Stimulated activated CD4-positive, alpha-beta T cell treated with anti-CD3 and anti-CD28 coated beads, Interleukin-4, amount 100 ng/mL, for 1 hour (primary cell): Measurements from ENCODE around the gene SBF2.
"Not testable (repeated sequence)": the region's sequence is repeated elsewhere in the genome, so short reads cannot be mapped to it uniquely, and the experiment has no call there.

ENCODE experiments used
- DNase-seq: peaks from one replicate; pipeline ENCODE4 v3.0.0-alpha.2; 2020

SBF2 gene

DNA sequence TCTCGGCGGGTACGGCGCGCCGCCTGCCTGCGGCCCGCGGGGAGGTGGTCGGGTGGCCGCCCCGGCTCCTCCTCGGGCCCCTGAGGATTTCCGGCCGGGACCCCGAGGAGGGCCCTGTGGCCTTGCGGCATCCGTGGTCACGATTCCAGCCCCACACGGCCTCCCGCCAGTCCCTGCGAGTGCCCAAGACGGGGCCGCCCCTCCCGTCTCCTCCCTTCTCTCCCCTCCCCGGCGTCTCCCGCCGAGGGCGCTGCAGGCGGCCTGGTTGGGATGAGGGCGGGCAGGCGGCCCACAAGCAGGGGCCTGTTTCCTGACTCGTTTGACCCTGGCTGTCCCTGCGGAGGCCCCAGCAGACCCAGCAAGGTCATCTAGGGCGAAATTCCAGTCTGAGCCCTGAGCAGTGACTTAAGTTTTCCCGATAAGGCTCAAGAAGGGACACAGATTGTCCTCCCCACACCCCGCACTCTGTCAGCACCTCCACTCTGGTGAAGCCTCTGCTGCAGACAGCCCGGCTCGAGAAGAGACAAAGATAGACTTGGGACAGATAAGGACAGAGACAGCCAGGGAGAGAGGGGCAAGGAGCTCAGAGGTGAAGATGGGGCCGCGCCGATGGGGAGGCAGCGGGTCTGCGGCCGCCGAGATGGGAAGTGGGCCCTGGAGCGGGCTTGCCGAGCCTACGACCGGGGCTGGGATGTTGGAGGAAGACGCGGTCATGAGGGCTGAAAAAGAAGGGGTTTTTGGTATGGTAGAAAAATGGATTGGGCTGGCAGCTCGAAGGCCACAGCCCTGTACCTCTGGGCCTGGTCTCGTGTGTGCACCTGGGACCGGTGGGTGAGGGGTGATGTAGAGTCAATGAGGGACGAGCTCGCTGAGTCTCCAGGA is 535.1 kb downstream of the SBF2 start:
- DNase-seq, result peak; percentile 59

- peak; percentile 96 for DNase-seq
Observed at GRCh38 chr11:9757809-9758636, 536.0 kb downstream of the SBF2 start.

GRCh38 chr11:9756878-9757277 is 537.1 kb downstream of the SBF2 start:
- no peak for DNase-seq

DNA sequence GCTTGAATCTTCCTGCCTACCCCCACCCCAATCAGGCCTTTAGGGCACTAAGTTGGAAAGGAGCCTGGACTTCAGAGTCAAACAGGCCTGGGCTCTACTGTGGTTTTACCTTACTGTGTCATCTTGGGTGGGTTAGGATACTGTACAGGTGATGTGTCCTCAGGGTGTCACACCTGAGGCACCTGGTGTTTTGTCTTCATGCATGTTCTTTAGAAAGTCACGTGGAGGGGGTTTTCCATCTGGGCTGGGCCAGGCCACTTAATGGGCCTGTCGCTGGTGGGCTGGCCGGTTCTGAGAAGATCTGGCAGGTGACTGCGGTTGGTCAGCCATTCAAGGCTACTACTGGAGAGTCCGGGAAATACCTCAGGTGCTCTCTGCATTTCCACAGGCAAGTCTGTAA is 537.6 kb downstream of the SBF2 start:
- DNase-seq, result no peak

DNA sequence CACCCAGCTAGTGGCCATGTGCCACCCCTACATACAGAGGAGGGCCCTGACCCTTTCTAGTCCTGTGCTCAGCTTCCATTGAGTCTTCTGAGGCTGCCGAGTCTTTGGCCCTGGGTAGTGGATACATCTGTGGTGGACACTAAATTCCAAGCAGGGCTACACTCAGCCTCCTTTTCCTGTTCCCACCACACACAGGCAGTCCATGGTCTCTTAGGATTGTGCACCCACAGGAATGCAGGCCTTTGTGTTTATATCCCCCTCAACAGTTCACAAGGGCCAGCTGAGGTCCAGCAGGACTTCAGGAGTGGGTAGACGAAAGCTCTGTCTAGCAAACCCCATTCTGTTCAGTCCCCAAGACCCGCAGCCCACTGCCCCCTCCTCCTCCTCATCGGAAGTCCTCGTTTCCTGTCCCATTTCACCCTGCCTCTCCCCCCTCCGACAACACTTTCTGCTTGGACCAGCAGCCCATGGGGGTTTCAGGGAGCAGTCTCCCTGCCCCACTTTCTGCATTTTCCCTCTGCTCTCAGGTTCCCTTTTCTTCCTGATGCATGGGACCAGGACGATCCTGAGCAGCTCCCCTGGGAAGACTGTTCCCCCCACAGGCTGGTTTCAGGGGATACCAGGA is 538.3 kb downstream of the SBF2 start:
- no peak for DNase-seq

DNA sequence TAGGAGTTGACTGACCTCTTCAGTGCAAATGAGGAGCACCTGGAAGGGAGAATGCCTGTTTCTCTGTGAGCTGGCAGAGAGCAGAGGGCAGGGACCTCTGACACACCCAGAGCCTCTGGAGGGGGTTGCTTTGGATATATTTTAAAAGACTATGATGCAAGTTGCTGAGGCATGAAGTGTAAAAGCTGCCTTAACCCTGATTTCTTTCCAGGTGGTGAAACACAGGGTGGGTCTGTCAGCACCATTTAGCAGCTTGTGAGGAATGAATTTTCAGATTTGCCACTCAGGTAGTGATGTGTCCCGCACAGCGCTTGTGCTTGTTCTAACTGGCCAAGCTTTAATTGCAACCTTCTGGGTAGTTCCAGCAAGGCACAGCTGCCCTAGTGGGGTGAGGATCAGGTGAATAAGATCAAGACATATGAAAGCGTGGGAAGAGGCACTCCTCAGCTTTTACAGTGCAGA is 540.0 kb downstream of the SBF2 start:
- DNase-seq, result no peak

GRCh38 chr11:9753021-9753420 is 541.0 kb downstream of the SBF2 start:
- DNase-seq, result no peak

DNA sequence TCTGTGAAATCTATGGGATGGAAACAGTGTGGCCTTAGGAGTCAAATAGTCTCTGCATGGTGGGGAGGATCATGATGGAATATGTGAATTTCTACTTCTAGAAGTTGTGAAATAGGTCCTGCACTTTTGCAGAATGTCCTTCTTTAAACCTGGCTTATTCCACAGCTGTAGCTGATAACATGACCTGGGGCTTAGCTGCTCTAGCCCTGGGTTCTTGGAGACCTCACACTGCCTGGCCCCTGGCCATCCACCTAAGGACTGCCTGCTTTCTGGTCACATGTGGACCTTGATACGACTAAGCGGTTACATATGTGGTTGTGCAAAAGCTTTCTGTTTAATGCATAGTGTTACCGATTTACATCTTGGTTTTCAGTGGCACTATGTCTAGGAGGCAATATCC is 541.9 kb downstream of the SBF2 start:
- no peak for DNase-seq

- DNase-seq, result no peak
Observed at GRCh38 chr11:9750551-9750950, 543.5 kb downstream of the SBF2 start.

DNA sequence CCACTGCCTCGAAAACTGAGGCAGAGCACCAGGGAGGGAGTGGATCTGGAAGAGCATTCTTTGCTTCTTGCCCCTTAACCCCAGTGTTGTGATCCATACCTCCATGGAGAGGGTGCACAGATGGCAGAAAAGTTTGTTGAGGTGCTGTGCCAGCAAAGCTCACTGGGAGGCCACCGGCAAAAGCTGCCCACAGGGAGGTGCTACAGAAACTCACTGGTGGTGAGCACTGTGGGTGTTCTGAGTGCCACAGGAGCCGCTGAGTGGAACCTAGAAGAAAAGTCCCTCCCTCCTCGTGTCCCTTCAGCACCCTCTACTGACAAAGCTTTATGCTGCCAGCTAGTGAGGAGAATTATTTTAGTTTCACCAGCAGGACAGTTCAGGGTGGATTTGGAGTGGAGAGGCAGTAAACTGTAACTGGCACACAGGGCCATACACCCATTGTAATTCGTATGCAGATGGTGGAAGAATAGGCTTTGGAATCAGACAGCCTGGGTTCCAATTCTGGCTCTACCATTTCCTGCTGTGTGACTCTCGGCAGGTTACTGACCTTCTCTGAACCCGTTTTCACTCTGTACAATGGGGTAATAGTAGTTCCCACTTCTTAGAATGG is 545.6 kb downstream of the SBF2 start:
- peak; percentile 45 for DNase-seq

DNA sequence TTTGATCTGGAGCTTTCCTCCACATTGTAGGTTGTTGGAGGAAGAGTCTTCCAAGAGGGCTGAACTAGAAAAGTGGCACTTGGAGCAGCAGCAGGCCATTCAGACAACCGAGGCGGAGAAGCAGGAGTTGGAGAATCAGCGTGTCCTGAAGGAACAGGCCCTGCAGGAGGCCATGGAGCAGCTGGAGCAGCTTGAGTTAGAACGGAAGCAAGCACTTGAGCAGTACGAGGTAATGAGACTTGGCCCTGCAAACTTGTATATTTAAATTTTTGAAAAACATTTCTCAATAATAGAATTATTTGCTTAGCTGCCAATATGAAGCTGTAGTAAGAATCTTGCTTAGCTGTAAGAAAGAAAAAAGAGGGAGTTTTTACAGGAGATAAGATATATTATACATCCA is 546.2 kb downstream of the SBF2 start:
- DNase-seq, result no peak

DNA sequence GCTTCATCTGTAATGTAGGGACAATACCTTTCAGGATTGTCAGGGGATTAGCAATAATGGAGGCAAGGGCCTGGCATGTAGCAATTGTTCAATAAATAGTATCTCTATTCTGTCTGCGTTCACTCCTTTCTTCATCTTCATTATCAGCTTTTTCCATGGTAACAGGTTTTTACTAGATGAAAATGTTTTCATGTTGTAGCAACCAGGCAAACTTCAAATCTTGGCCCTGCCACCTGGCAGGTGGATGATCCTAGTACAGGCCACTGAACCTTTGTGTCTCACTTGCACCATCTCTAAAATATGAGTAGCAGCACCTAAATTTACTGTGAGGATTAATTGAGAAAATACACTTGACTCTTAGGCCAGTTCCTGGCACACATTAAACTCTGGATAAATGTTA is 546.8 kb downstream of the SBF2 start:
- DNase-seq, result no peak

DNA sequence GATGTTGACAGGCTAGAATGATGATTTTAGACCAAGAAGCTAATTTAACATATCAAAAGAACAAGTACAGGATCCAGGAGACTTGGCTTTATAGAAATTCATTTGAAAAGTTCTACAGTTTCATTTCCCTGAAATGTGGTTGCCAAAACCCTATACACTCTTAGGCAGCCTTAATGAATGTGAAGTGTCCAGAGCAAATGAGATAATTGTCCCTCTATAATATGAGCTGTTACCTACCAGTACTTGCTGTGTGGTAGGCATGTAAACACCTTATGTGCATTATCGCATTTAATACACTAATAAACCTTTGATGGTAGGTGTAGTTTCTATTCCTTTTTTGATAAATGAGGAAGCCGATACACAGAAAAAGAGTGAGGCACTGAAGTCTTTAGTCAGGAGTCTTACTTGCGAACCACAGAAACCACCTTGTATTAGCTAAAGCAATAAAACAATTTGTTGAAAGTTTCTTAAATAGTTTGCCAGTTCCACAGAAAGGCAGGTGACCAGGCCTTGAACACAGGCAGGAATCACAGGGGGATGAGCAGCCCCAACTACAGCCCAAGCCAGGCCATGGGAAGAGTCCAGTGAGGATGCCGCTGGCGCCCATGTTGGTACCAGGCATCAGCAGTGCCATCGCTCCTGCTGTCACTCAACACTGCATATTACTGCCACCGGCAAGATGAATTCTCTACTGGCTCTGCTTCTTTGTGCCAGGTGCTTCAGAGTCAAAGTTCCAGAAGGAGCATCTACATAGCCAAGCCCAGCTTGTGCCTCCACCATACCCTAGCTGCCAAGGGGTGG is 548.4 kb downstream of the SBF2 start:
- DNase-seq, result no peak

GRCh38 chr11:9743512-9743911 is 550.5 kb downstream of the SBF2 start:
- DNase-seq, result not testable (repeated sequence)

GRCh38 chr11:9741260-9741659 is 552.8 kb downstream of the SBF2 start:
- DNase-seq, result no peak

- DNase-seq, result no peak
Observed at GRCh38 chr11:9740202-9740883, 553.7 kb downstream of the SBF2 start.

- no peak for DNase-seq
Observed at GRCh38 chr11:9739123-9739900, 554.7 kb downstream of the SBF2 start.

- no peak for DNase-seq
Observed at GRCh38 chr11:9738707-9739106, 555.3 kb downstream of the SBF2 start.

DNA sequence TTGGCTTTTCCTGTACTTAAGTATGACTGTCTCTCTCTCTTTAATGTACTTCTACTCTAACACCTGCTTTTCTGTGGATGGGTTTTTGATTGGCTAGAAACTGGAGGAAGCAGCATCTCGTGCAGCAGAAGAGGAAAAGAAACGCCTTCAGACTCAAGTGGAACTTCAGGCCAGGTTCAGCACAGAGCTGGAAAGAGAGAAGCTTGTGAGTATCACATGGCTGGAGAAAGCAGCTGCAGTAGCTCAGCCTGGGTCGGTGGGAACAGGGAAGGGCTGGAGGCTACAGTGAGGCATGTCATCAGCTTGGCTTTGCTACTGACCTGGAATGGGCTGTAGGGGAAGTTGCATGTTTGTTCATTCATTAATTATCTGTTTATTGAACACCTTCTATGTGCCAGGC is 555.9 kb downstream of the SBF2 start:
- DNase-seq, result no peak

- no peak for DNase-seq
Observed at GRCh38 chr11:9736365-9736764, 557.7 kb downstream of the SBF2 start.

DNA sequence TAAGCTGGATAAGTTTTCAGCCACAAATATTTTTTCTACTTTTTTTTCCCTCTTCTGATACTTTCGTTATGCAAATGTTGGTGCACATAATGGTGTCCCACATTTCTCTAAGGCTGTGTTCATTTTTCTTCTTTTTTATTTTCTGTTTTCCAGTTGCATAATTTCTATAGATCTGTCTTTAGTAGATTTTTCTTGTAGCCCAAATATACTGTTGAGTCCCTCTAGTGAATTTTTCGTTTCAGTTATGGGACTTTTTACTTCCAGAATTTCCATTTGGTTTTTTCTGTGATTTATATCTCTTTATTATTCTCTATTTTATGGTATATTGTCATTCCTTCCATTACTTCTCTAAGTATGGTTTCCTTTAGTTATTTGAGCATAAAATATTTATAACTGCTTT is 558.1 kb downstream of the SBF2 start:
- DNase-seq, result no peak
